ENCODE measurements around the gene FURIN. TPM values are rescaled to one million over a fixed set of nuclear protein-coding genes. Genes with fewer than 3 reads are reported as not detected.

The FURIN gene
- polyA plus RNA-seq, 1 of the 3 experiments (the other 2 are of a cell fraction) = 40.8 TPM

DNA sequence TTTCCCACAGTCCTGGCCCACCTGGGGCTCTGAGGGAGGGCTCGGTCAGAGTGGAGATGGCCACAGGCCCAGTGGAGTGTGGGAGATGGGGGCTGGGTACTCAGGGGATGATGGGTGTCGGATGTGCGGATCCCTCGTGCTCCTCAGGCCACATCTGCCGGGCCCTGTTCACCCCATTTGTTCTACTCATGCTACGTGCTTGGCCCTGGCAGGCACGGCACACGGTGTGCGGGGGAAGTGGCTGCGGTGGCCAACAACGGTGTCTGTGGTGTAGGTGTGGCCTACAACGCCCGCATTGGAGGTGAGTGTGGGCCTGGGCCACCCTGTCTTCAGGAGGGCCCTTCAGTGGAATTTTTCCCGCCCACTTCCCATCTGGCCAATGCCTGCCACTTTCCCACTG, 8.9 kb downstream of the FURIN start:
- CTCF ChIA-PET = no interaction called here
- no peak overlapping the region for H3K4me2 ChIP-seq
- H3K9ac ChIP-seq = no peak overlapping the region
- no peaks in the 10 kb centered on the region for H3K27me3 ChIP-seq (ENCODE audit: insufficient read depth)
- H3K9me2 ChIP-seq = no peaks in the 10 kb centered on the region
- peaks cover 17 to 18% of the 10 kb centered on the region in 2 experiments; a peak in 2 of 4 replicates for H3K4me1 ChIP-seq (ENCODE audit: control insufficient read depth in 1 of 2, insufficient read depth in 2 of 2, low read depth in 1 of 2, low read length in 1 of 2)
- TF ChIP-seq GABPA (IDR thresholded peaks at IDR 0.05; ENCODE audit: low read depth) (no peak), IRF3 (IDR thresholded peaks at IDR 0.05; ENCODE audit: low read depth, low read length) (no peak), CHD2 (IDR thresholded peaks at IDR 0.05; ENCODE audit: low read length, partially characterized antibody) (no peak)
- TF ChIP-seq, protein P1, sequence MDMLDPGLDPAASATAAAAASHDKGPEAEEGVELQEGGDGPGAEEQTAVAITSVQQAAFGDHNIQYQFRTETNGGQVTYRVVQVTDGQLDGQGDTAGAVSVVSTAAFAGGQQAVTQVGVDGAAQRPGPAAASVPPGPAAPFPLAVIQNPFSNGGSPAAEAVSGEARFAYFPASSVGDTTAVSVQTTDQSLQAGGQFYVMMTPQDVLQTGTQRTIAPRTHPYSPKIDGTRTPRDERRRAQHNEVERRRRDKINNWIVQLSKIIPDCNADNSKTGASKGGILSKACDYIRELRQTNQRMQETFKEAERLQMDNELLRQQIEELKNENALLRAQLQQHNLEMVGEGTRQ (IDR thresholded peaks at IDR 0.05; ENCODE audit: borderline replicate concordance, low read depth, low read length) = no peak
- H3K36me3 ChIP-seq (replicated peaks in 1 of 2; ENCODE audit: control insufficient read depth in 1 of 2, insufficient read depth in 2 of 2, low read length in 1 of 2) = peaks cover 13 to 61% of the 10 kb centered on the region in 2 experiments
- POLR2A ChIA-PET = no interaction called here
- H3K9me3 ChIP-seq = no peaks in the 10 kb centered on the region
- no peak overlapping the region for H3K4me3 ChIP-seq (ENCODE audit: low read depth in 2 of 2, low read length in 1 of 2)
- no peak for DNase-seq
- H3K79me2 ChIP-seq (ENCODE audit: insufficient read depth) = peaks cover 46% of the 10 kb centered on the region
- WGBS (ENCODE audit: low lambda C conversion rate) = 100% methylated on average over 7 of the region's 14 CpGs
- no peak overlapping the region for H3K27ac ChIP-seq (ENCODE audit: low read depth in 2 of 2, low read length in 1 of 2)
- peaks cover 14% of the 10 kb centered on the region; the same call in 1 of the 2 replicates for H4K20me1 ChIP-seq (ENCODE audit: insufficient read depth)
- H3F3A ChIP-seq (replicated peaks; ENCODE audit: insufficient read depth) = peaks cover 4% of the 10 kb centered on the region
- H2AFZ ChIP-seq (ENCODE audit: low read depth) = no peak overlapping the region

DNA sequence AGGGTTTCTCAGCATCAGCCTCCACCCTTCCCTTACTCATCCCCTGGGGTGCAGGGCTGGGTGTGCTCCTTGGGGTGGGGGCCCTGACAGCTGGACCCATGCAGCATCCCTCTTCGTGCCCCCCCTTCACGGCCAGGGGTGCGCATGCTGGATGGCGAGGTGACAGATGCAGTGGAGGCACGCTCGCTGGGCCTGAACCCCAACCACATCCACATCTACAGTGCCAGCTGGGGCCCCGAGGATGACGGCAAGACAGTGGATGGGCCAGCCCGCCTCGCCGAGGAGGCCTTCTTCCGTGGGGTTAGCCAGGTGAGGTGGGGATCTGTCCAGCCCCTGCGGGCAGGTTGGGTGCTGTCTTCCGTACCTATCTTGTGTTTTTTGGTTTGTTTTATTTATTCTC, 9.6 kb downstream of the FURIN start:
- H3K4me3 ChIP-seq (ENCODE audit: low read depth in 2 of 2, low read length in 1 of 2) = no peak overlapping the region
- H3K4me1 ChIP-seq (ENCODE audit: control insufficient read depth in 1 of 2, insufficient read depth in 2 of 2, low read depth in 1 of 2, low read length in 1 of 2) = peaks cover 14% of the 10 kb centered on the region in 2 experiments; a peak in 2 of 4 replicates
- DNase-seq = no peak
- 95% methylated on average over 14 of the region's 14 CpGs for WGBS (ENCODE audit: low lambda C conversion rate)
- H3K4me2 ChIP-seq = no peak overlapping the region
- POLR2A ChIA-PET = no interaction called here
- H3K27ac ChIP-seq (ENCODE audit: low read depth in 2 of 2, low read length in 1 of 2) = no peak overlapping the region
- H3K9ac ChIP-seq = no peak overlapping the region
- H3K9me2 ChIP-seq = no peaks in the 10 kb centered on the region
- H4K20me1 ChIP-seq (ENCODE audit: insufficient read depth) = peaks cover 14% of the 10 kb centered on the region; the same call in 1 of the 2 replicates
- H3K9me3 ChIP-seq = no peaks in the 10 kb centered on the region
- H3K79me2 ChIP-seq (ENCODE audit: insufficient read depth) = peaks cover 39% of the 10 kb centered on the region
- CTCF ChIA-PET = no interaction called here
- H2AFZ ChIP-seq (ENCODE audit: low read depth) = no peak overlapping the region
- no peak for TF ChIP-seq SMC3 (IDR thresholded peaks at IDR 0.05; ENCODE audit: low read depth, low read length)
- TF ChIP-seq MEF2A (IDR thresholded peaks at IDR 0.05; ENCODE audit: borderline replicate concordance, low read depth) = no peak
- no peak for TF ChIP-seq RXRA (IDR thresholded peaks at IDR 0.05; ENCODE audit: borderline replicate concordance, low read depth)
- TF ChIP-seq, protein P1 (IDR thresholded peaks at IDR 0.05; ENCODE audit: borderline replicate concordance, low read depth, low read length) = no peak
- TF ChIP-seq, protein P2, sequence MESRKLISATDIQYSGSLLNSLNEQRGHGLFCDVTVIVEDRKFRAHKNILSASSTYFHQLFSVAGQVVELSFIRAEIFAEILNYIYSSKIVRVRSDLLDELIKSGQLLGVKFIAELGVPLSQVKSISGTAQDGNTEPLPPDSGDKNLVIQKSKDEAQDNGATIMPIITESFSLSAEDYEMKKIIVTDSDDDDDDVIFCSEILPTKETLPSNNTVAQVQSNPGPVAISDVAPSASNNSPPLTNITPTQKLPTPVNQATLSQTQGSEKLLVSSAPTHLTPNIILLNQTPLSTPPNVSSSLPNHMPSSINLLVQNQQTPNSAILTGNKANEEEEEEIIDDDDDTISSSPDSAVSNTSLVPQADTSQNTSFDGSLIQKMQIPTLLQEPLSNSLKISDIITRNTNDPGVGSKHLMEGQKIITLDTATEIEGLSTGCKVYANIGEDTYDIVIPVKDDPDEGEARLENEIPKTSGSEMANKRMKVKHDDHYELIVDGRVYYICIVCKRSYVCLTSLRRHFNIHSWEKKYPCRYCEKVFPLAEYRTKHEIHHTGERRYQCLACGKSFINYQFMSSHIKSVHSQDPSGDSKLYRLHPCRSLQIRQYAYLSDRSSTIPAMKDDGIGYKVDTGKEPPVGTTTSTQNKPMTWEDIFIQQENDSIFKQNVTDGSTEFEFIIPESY (IDR thresholded peaks at IDR 0.05; ENCODE audit: borderline replicate concordance, low read depth) = no peak
- no peak for TF ChIP-seq NRF1 (IDR thresholded peaks at IDR 0.05; ENCODE audit: low read depth, low read length)
- TF ChIP-seq TEAD4 (IDR thresholded peaks at IDR 0.05; ENCODE audit: borderline replicate concordance, insufficient read depth) = no peak
- no peak for TF ChIP-seq POLR2AphosphoS5 (IDR thresholded peaks at IDR 0.05; ENCODE audit: low read depth, low read length)
- TF ChIP-seq FOXM1 (IDR thresholded peaks at IDR 0.05; ENCODE audit: low read depth) = no peak
- TF ChIP-seq EP300 (IDR thresholded peaks at IDR 0.05; ENCODE audit: borderline replicate concordance in 1 of 2, low read depth in 1 of 2, low read length in 1 of 2) = no peak
- TF ChIP-seq, protein P3, sequence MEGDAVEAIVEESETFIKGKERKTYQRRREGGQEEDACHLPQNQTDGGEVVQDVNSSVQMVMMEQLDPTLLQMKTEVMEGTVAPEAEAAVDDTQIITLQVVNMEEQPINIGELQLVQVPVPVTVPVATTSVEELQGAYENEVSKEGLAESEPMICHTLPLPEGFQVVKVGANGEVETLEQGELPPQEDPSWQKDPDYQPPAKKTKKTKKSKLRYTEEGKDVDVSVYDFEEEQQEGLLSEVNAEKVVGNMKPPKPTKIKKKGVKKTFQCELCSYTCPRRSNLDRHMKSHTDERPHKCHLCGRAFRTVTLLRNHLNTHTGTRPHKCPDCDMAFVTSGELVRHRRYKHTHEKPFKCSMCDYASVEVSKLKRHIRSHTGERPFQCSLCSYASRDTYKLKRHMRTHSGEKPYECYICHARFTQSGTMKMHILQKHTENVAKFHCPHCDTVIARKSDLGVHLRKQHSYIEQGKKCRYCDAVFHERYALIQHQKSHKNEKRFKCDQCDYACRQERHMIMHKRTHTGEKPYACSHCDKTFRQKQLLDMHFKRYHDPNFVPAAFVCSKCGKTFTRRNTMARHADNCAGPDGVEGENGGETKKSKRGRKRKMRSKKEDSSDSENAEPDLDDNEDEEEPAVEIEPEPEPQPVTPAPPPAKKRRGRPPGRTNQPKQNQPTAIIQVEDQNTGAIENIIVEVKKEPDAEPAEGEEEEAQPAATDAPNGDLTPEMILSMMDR (IDR thresholded peaks at IDR 0.05) = no peak
- H3F3A ChIP-seq (replicated peaks; ENCODE audit: insufficient read depth) = peaks cover 4% of the 10 kb centered on the region
- H3K36me3 ChIP-seq (replicated peaks in 1 of 2; ENCODE audit: control insufficient read depth in 1 of 2, insufficient read depth in 2 of 2, low read length in 1 of 2) = peaks cover 13 to 62% of the 10 kb centered on the region in 2 experiments
- no peaks in the 10 kb centered on the region for H3K27me3 ChIP-seq (ENCODE audit: insufficient read depth)
